CD4-positive, alpha-beta T cell treated with Interleukin-1 beta for 1 hour (primary cell): ENCODE measurements around the gene RUVBL1.

Experiments
- DNase-seq, 2 donors: peaks; one replicate each; pipeline ENCODE4 v3.0.0-alpha.2; 2020 to 2022

The RUVBL1 gene

DNA sequence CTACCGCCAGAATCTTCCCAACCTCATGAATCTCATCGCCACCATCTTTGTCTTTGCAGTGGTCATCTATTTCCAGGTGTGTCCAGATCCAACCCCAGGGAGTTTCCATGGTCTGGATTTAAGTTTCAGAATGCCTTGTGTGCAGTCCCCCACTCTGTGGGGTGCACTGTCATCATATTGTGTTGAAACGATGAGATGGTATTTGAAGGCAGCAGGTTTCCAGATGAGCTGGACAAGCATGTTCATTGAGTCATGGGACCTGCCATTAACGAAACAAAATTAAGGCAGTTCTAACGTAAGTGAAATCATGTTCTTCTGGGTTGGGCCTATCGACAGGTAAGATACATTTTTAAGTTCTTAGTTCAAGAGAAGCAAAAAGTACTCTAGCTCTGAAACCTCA is 58.6 kb downstream of the RUVBL1 start:
- no peak for DNase-seq

DNA sequence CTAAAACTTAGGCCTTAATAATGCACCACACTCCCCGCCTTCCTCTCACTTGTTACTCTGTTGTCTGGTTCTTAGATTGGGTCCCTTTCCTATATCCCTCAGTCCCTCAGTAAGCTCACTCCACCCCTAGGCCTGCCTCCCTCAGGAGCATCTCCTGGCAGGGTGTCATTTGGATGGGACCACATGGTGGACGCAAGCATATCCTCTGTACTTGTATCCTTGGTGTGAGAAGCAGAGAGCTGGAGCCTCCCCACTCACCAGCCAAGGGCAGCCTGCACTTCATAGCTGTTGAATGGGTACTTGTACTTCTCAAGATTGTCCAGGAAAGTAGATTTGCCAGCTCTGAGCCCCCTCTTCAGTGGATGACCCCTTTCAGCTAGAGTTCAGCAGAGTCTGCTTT is 59.7 kb downstream of the RUVBL1 start:
- no peak for DNase-seq

- no peak for DNase-seq
Observed at GRCh38 chr3:128062033-128062745, 61.4 kb downstream of the RUVBL1 start.

- DNase-seq: no peak
Observed at GRCh38 chr3:128060473-128061381, 62.9 kb downstream of the RUVBL1 start.

GRCh38 chr3:128056258-128056657 is 67.4 kb downstream of the RUVBL1 start:
- DNase-seq: no peak

GRCh38 chr3:128054367-128054766 is 69.2 kb downstream of the RUVBL1 start:
- no peak for DNase-seq

DNA sequence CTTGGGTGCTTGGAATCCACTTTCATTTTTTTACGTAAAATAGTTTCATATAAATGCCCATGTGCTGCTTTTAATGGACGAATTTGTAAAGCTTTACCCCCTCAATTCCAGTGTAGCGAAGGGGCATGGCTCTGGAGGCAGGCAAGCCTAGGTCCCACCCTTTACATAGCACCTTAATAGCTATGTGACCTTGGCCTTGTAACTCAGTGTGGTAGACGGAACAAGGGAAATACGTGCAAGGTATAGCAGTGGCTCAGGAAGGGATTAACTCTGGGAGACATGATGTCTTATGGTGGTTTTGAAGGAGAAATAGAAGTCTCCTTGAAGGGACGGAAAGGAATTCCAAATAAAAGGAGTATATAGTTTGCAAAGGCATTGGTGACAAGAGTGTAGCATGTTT is 70.0 kb downstream of the RUVBL1 start:
- no peak for DNase-seq

DNA sequence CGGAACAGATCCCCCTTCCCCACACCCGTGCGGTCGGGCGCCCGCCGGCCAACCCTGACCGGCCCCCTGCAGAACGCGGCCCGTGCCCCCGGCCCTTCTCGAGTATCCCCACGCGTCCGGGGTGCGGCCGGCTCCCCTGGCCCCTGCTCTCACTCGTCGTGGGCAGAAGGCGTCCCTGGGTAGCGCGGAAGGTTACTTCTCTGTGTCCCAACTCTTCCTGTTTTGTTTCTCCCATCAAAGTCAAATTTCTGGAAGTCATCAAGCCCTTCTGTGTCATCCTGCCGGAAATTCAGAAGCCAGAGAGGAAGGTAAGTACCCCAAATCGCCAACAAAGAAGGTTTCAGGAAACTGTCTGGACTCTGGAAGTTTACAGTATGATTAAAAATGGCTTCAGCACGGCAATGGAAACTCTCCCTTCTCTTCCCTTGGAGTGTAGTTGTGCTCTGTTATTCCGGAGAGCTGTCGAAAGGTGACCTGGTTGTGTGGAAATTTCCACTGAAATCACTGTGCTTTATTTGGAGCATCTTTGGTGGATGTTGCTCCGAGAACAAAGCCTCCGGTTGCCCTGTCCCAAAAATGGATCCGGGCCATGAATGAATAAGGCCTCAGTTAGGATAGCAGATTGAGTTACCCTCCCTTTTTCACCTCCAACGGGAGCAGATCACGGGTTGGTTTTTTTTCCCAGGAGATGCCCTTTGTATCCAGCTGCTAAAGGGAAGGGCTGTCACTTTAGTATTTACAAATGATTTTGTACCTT is 70.8 kb downstream of the RUVBL1 start:
- DNase-seq: peak in 1 of 2 donors; percentile 18

DNA sequence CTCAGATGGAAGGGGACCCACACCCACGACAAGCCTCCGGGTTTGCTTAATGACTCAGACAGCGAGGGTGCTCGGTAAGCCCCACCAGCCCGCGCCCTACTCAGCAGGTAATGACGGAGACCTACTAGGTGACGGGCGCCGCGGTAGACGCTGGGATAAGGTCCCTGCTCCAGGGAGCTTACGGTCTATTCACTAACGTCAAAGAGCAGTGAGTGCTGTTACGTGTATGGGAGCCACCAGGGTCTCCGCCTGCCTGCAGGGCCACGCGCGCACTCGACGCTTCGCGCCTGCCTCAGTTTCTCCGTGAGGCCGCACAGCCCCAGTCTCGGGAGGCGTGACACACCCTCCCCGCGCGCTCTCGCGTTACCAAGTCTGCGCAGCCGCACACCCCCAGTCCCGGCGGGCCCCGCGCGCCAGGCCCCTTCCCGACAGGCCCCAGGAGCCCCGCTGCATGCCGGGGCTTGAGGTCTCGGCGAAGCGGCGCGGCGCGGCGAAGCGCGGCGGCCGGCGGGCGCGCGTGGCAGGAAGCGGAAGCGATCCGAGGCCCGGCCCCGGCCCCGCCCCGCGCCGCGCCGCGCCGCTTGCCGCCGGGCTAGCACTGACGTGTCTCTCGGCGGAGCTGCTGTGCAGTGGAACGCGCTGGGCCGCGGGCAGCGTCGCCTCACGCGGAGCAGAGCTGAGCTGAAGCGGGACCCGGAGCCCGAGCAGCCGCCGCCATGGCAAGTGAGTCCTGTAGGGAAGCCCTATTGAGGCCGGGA is 71.6 kb downstream of the RUVBL1 start, which contains the start of gene SEC61A1:
Gene SEC61A1, plus strand, starts transcription at position 601 of the 758 bp plus-strand sequence. Its CDS starts 116 bp downstream, at position 717.
- peak; percentile 94 to 95 for DNase-seq

DNA sequence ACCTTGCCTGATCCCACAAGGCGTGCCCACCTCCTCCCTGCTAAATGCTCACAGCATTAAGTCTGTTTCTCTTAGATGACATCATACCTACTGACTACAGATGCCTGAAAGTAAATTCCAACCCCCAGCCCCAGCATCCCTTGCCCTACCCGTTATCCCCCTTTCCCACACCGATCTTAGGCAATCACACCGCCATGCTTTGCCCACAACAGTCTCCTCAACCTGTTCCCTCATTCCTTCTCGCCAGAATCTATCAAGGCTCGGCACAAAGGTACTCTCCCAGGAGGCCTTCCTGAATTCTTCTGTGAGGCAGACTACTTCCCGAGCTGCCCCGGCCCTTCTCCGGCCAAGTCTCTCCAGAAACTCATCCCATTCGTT is 72.2 kb downstream of the RUVBL1 start:
- no peak for DNase-seq

- no peak for DNase-seq
Observed at GRCh38 chr3:128050597-128050996, 73.0 kb downstream of the RUVBL1 start.

GRCh38 chr3:128041344-128041743 is 82.3 kb downstream of the RUVBL1 start:
- DNase-seq: no peak

GRCh38 chr3:128040660-128041059 is 83.0 kb downstream of the RUVBL1 start:
- DNase-seq: no peak

DNA sequence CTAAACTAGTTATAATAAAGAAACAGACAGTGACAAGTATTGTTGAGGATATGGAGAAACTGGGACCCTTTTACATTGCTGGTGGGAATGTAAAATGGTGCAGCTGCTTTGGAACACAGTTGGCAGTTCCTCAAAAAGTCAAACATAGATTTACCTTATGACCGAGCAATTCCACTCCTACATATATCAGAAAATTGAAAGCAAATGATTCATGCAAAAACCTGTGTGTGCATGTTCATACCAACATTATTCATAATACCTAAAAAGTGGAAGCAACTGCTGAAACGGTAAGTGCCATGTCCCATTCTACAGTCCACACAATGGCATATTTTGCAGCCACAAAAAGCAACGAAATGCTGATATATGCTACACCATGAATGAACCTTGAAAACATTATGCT is 83.6 kb downstream of the RUVBL1 start:
- DNase-seq: no peak

DNA sequence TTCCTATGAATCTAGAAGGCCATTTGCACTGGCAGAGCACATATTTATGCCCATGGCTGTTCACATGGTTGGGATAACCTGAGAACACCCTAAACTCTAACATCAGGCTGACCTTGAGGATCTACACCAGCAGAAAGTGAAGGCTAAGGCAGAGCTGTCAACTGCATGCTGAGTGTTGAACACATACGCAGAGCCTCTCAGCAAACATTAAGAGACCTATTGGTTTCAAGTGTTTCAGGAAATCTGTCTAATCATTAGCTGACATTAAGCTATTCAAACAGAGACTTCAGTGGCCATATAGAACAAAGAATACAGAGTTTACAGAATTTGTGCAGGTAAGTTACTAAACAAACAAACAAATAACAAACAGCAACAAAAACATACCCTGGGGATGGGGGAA is 87.5 kb downstream of the RUVBL1 start:
- DNase-seq: no peak

DNA sequence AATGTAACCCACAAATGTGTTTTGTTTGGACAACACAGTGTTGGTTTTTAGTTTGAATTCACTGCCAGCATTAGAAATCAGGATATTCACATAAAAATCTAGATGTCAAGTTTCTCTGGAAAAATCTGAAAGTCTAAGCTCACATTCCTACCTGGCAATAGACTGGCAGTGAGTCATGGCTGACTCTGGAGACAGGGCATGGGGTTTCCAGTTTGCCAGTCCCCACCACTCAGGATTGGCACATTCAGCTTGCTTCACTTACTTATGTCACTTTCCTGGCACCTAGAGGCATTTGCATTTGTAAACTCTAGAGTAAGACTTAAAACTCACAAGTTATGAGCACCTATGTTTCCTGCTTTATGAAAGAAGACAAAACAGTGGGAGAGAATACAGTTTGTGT is 90.5 kb downstream of the RUVBL1 start:
- DNase-seq: no peak
